HG03558 (cell line): ENCODE results near the gene KCNMB1.

Experiments
- ATAC-seq: cut with Tn5 transposase; IDR thresholded peaks from one replicate; pipeline ENCODE4 v1.9.1; 2021; ENCODE audit warnings: moderate number of reproducible peaks; ENCODE audit not compliant: unreplicated experiment; ENCODE audit errors: extremely low read depth

Gene KCNMB1

GRCh38 chr5:170347022-170347567, 42.1 kb downstream of the KCNMB1 start:
- no peak for ATAC-seq

DNA sequence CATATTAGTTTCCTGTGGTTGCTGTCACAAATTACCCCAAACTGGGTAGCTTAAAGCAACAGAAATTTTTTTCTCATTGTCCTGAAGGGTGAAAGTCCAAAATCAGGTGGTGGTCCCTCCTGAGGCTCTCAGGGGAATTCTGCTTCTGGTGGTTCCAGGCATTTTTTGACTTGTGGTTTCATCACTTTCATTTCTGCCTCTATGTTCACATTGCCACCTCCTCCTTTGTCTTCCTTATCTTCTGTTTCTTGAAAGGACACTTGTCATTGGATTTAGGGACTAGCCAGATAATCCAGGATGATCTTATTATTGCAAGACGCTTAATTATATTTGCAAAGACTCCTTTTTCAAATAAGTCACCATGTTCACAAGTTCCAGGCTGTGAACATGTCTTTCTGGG, 43.2 kb downstream of the KCNMB1 start:
- ATAC-seq, result no peak

GRCh38 chr5:170343177-170343576, 46.0 kb downstream of the KCNMB1 start:
- ATAC-seq, result no peak

DNA sequence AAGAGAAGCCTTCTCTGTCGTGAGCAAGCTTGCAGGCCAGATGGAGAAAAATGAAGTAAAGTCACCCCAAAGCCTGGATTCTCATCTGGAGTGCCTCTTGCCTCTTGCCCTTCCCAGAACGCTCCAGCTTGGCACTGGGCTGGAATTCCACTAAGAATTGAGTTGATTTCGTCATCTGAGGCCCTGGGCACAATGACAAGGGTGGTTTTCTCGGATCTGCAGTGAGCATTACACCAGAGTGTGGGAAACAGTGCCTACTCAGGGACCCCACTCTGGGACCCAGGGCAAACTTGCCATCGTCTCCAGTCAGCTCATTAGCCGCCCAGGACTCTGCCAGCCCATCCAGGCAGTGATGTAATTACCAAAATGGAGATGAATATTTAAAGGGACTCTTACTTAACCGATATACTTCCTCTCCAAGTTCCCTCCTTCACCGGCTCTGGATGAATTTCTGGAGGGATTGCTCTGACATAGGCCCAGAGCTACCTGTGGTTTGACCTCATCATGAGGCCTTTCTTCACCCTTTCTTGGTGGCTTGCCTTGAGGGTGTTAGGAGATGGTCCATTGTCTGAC, 46.9 kb downstream of the KCNMB1 start:
- no peak for ATAC-seq

- no peak for ATAC-seq
Observed at GRCh38 chr5:170341545-170341944, 47.6 kb downstream of the KCNMB1 start.

DNA sequence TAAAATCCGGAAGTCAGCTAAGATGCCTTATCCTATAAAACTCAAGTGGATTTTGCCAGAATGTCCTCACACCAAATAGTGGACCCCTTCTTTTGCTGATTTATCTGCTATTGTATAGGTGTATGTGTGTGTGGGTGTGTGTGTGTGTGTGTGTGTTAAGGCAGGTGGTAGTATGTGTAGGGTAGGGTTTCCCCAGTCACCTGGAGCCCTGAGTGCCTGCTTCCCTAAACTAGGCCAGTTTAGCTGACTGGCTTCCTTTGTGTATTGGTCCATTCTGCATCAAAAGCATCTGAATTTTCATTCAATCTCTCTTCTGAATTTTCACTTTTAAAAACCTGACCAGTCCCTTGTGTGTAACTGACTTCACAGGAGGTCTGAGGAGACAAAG, 49.4 kb downstream of the KCNMB1 start:
- no peak for ATAC-seq

DNA sequence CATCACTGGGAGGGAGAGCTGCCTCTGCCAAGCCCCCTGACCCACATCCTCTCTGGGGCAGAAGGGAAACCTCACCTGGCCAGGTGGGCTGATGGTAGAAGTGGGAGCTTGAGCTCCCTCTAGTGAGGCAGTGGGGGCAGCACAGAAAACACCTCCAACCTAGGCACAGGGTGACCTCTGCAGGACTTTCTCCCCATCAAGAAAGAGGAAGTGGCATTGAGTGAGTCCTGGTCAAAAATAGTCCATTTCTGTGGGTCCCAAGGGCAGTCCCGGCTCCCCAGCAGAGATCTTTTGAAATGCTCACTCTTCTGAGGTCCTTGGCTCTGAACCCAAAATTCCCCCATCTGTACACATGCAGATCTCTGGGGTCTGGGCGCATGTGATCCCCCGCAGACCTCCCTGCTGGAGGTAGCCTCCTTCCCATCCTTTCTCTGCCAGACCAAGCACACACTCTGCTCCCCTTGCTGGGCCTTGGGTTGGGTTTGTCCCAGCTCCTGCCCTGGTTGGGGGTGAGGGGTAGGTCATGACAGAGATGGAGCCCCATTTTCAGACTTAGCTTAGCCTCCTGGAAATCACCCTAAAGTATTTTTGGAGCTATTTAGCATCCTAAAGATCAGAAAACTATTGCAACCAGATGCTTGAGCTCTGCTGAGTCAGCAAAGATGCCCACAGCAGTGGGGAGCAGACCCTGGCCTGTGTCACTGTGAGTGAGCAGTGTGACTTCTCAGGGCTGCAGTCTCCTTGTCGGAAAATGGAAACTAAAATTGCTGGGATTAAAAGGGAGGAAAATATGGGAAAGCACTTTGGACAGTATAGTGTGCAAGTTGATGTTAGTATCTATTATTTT, 50.0 kb downstream of the KCNMB1 start:
- peak; percentile 69 for ATAC-seq

DNA sequence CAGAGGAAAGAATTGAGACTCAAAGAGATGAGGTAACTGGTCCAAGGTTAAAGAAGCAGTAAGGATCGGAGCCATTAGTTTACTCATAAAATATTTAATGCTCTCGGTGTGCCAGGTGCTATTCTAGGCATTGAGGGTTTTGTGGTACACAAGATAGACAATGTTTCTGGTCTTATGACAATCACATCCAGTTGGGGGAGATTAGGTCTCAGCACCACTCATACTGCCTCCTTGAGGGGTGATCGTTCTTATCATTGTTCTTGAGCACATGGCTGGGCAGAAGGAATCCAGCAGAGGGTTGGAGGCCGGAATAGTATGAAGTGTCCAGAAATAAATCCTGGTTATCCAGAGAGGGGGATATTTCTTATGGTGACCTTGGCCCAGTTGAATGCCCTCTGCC, 50.9 kb downstream of the KCNMB1 start:
- ATAC-seq, result no peak

DNA sequence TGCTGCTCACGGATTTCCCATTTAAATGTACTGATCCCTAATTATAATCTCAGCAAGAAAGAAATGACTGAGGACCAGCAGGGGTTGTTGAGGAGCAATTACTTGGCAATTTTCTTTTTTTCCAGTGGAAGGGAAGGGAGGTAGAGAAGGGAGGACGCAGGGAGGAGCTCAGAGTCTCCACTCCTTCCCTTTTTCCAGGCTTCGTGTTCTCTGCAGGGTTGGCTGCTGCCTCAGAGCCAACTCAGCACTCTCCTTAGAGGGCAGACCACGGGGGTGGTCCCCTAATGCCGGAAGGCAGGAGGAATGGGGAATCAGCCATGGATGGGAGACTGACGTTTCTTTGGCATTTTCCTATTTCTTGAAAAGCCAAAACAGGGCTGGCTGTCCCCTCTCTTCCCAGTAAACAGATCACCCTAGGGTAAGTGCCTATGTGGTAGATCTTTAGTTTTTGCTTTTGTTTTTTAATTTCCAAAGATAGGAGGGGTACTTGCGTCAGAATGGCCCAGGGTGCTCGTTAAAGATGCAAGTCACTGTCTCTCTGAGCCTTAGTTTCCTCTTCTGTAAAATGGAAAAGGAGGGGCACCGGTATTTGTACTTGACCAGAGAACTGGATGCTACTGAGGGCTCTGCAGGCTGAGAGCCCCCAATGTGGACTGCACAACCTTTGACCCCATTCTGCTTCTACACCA, 52.0 kb downstream of the KCNMB1 start:
- ATAC-seq, result no peak

DNA sequence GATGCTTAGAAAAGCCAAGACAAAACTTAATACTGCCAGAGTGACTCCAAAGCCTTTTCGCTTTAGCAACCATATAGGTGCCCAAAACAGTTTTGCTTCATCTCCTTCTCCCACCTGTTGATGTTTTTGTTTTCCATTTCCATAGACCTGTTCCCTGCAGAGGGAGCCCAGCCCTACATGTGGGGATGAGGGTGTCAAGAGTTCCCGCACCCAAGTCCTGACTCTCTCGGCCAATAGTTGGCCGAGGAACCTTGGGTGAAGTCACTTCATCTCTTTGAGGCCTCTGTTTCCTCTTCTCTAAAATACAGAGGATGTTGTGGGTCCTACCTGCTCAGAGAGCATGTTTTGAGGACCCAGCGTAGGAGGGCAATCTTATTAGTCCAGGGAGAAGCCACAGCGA, 53.1 kb downstream of the KCNMB1 start:
- ATAC-seq, result no peak

GRCh38 chr5:170334626-170335025, 54.5 kb downstream of the KCNMB1 start:
- ATAC-seq, result no peak

DNA sequence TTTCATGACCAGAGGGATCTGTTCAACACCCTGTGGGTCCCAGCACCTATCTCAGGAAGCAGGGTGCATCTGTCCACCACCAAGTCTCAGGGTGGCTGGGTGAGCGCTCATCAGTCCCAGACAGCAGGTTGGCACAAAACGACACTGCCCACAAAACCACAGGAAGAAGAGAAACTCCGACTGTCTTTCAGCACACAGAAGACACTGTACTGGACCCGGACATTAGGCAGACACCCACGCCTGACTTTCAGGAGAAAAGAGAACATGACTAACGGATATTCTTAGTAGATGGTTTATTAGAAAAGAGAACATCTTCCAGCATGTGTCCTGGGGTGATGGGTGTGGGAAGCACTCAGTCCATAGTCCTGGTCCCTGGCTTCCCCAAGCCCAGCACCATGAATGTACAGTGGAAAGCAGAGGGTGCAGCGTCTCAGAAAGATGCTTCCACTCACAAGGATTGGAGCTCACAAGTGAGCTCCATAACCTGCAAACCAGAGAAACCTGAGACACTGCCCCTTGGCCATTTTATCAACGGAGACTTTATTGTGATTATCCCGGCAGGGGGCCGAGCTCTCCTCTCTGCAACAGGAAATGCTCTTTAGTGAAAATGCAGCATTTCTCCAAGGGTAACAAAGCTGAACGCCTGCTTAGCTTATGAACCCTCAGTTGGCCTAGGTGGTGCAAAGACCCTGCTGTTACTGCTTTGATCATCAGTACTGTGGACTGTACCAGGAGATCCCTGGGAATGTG, 55.8 kb downstream of the KCNMB1 start:
- ATAC-seq, result no peak

GRCh38 chr5:170332058-170332457, 57.1 kb downstream of the KCNMB1 start:
- ATAC-seq, result no peak

DNA sequence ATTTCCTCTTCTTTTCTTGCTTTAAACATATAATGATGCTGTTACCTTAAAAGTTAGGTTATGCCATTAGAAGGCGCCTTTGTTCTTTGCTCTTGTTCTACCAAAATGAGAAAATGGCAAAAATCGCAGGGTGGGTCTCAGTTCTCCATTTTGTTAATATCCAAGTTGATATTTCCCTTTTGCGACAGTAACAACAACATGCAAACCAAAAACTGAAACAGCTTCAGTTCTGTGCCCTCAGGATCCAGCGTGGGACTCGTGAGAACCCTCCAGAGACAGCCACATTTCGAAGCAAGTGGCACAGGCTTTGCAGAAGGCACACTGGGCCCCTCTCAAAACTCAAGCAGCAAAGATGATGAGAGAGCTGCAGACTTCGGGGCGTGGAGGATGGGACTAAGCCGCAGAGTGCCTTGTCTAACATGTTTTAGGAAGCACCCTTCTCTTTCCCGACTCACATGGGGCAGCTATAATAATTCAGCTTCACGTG, 58.6 kb downstream of the KCNMB1 start:
- no peak for ATAC-seq

- no peak for ATAC-seq
Observed at GRCh38 chr5:170329524-170329923, 59.6 kb downstream of the KCNMB1 start.

DNA sequence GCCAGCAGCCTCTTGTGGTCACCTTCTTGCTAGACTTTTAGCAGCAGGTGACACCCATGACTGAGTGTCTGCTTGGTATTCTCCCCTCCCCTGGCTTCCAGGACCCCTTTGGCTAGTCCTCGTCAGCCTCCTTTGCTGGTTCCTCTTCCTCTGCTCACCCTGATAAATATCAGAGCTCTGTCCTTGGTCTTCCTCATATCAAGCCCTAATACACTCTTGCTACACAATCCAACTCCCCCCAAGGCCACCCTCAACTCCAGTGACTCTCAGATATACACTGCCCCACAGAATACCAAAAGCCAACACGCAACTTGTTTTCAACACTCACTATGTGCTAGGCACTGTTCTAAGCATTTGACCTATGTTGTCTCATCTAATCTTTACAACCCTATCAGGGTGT, 61.3 kb downstream of the KCNMB1 start:
- no peak for ATAC-seq

DNA sequence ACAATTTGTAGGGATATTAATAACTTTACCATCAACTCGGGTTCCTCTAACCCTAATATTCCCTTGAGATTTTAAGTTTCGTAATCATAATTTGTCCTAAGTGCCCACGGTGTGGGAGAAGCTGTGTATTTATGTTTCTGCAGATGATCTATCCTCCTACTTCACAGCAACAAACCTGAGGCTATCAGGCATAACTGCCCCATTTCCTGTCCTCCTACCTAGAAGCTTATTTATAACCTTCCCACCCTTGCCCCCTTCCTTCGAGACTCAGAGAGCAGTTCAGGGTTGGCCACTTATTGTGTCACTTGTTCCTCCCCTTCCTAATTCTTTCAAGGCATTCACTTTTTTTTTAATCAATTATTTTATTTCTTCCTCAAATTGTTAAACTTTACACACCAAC, 62.0 kb downstream of the KCNMB1 start:
- ATAC-seq, result no peak
